Tibial artery (tissue), 4 donors: Measurements from ENCODE around the gene PPP6R2.

Experiments
- DNase-seq, 2 donors: peaks; one replicate each; pipeline ENCODE4 v3.0.0-alpha.2; 2019
- H3K27ac ChIP-seq, 2 donors: fragments of 200-600 bp; sonication (generic) in 1 of 2; 1 replicate in 1 of 2; 2 replicates in 1 of 2; pipeline ENCODE4 v1.5.1; 2018 to 2019; ENCODE audit warnings: mild to moderate bottlenecking in 1 of 2
- H3K27me3 ChIP-seq, 2 donors: fragments of 200-600 bp; sonication (generic) in 1 of 2; one replicate each; pipeline versions ENCODE4 v1.5.1 to v1.6.0; 2016 to 2019
- H3K36me3 ChIP-seq, 3 donors: fragments of 200-600 bp; sonication (generic) in 2 of 3; one replicate each; pipeline ENCODE4 v1.5.1; 2016 to 2019; ENCODE audit warnings: mild to moderate bottlenecking in 2 of 3
- H3K4me1 ChIP-seq, 4 donors: fragments of 200-600 bp; sonication (generic) in 2 of 4; 1 replicate in 3 of 4; 2 replicates in 1 of 4; pipeline ENCODE4 v1.5.1; 2016 to 2019
- H3K4me3 ChIP-seq, 2 donors: fragments of 200-600 bp; sonication (generic) in 1 of 2; 1 replicate in 1 of 2; 2 replicates in 1 of 2; pipeline ENCODE4 v1.5.1; 2018 to 2019; ENCODE audit warnings: mild to moderate bottlenecking in 2 of 2
- H3K9me3 ChIP-seq, 3 donors: fragments of 200-600 bp; sonication (generic) in 1 of 3; one replicate each; pipeline ENCODE4 v1.5.1; 2016 to 2019
- CTCF ChIP-seq, 2 experiments: fragments of 200-600 bp in 1 of 2; fragments of 450-650 bp in 1 of 2; IDR thresholded peaks; one replicate each; pipeline ENCODE4 v1.5.1; 2017 to 2019; ENCODE audit warnings: antibody characterized with exemption in 2 of 2, mild to moderate bottlenecking in 1 of 2, moderate library complexity in 1 of 2
- intact Hi-C: fragments of 100-400 bp; cut with DNase I; formaldehyde crosslinking; loops from one replicate; pipeline ENCODE4 v1.15.0; 2023; ENCODE audit warnings: low total_unique reads

Gene PPP6R2

GRCh38 chr22:50338042-50338573, 5.0 kb upstream of the PPP6R2 start:
- Histone ChIP-seq H3K9me3 (no peaks in the 10 kb centered on the region), H3K27ac (no peak overlapping the region), H3K36me3 (no peaks in the 10 kb centered on the region), H3K4me3 (no peak overlapping the region), H3K27me3 (no peaks in the 10 kb centered on the region), H3K4me1 (peaks cover 0 to 11% (median 5%) of the 10 kb centered on the region in 4 donors)
- no peak for TF ChIP-seq CTCF (IDR thresholded peaks at IDR 0.05)
- intact Hi-C loops, result no loop called here
- DNase-seq, result no peak

- no peak overlapping the region for H3K4me3 ChIP-seq
- intact Hi-C loops, result no loop called here
- H3K27me3 ChIP-seq, result no peaks in the 10 kb centered on the region
These were observed 4.2 kb upstream of the PPP6R2 start for GRCh38 chr22:50338860-50339462.

GRCh38 chr22:50339945-50340879, 2.9 kb upstream of the PPP6R2 start:
- Histone ChIP-seq H3K36me3 (no peaks in the 10 kb centered on the region), H3K9me3 (no peaks in the 10 kb centered on the region), H3K27ac (no peak overlapping the region), H3K4me3 (no peak overlapping the region), H3K4me1 (peaks cover 0 to 11% (median 5%) of the 10 kb centered on the region in 4 donors), H3K27me3 (no peaks in the 10 kb centered on the region)
- no peak for DNase-seq
- intact Hi-C loops, result no loop called here
- no peak for TF ChIP-seq CTCF (IDR thresholded peaks at IDR 0.05)

More at GRCh38 chr22:50338860-50339462, 4.2 kb upstream of the PPP6R2 start:
- Histone ChIP-seq H3K4me1 (peaks cover 0 to 11% (median 5%) of the 10 kb centered on the region in 4 donors), H3K27ac (no peak overlapping the region), H3K9me3 (no peaks in the 10 kb centered on the region), H3K36me3 (no peaks in the 10 kb centered on the region)
- DNase-seq, result no peak
- TF ChIP-seq CTCF (IDR thresholded peaks at IDR 0.05), result no peak

- DNase-seq, result peak; percentile 91 to 92
- H3K27me3 ChIP-seq, result no peaks in the 10 kb centered on the region
- H3K36me3 ChIP-seq, result no peaks in the 10 kb centered on the region
- H3K27ac ChIP-seq, result peak overlapping the region in 1 of 2 donors; percentile 88
- peak; percentile 94 to 98 for TF ChIP-seq CTCF (IDR thresholded peaks at IDR 0.05)
- H3K4me3 ChIP-seq, result peak overlapping the region; percentile 99
- H3K9me3 ChIP-seq, result no peaks in the 10 kb centered on the region
- intact Hi-C loops, result loop anchor here (2.0 kb wide), 2 partner anchors 15 to 97 kb away; partner anchors contain the start of genes DENND6B and TUBGCP6
- H3K4me1 ChIP-seq, result peaks cover 0 to 22% (median 14%) of the 10 kb centered on the region in 4 donors
These were observed 1.0 kb upstream of the PPP6R2 start for GRCh38 chr22:50341977-50342650.

GRCh38 chr22:50343541-50343935, 411 bp downstream of the PPP6R2 start:
- H3K36me3 ChIP-seq, result no peaks in the 10 kb centered on the region
- H3K27me3 ChIP-seq, result no peaks in the 10 kb centered on the region
- peak overlapping the region; percentile 99 for H3K4me3 ChIP-seq
- TF ChIP-seq CTCF (IDR thresholded peaks at IDR 0.05), result no peak
- no peaks in the 10 kb centered on the region for H3K9me3 ChIP-seq
- no peak for DNase-seq
- intact Hi-C loops, result loop anchor here (2.0 kb wide), 2 partner anchors 17 to 99 kb away; partner anchors contain the start of genes DENND6B and TUBGCP6
- H3K4me1 ChIP-seq, result peaks cover 0 to 25% (median 15%) of the 10 kb centered on the region in 4 donors
- H3K27ac ChIP-seq, result peak overlapping the region; percentile 87 to 88
